ENCODE measurements around the gene EXOSC10.

EXOSC10 gene

GRCh38 chr1:11131816-11132215 is 32.1 kb upstream of the EXOSC10 start:
- in situ Hi-C loops (cut with HindIII; ENCODE audit: low sequenced_read_pairs): no loop called here
- no peak overlapping the region for H3K4me3 ChIP-seq (ENCODE audit: low read depth, low read length)
- DNase-seq (ENCODE audit: low read depth, low spot score): no peak
- TF ChIP-seq, protein P1, sequence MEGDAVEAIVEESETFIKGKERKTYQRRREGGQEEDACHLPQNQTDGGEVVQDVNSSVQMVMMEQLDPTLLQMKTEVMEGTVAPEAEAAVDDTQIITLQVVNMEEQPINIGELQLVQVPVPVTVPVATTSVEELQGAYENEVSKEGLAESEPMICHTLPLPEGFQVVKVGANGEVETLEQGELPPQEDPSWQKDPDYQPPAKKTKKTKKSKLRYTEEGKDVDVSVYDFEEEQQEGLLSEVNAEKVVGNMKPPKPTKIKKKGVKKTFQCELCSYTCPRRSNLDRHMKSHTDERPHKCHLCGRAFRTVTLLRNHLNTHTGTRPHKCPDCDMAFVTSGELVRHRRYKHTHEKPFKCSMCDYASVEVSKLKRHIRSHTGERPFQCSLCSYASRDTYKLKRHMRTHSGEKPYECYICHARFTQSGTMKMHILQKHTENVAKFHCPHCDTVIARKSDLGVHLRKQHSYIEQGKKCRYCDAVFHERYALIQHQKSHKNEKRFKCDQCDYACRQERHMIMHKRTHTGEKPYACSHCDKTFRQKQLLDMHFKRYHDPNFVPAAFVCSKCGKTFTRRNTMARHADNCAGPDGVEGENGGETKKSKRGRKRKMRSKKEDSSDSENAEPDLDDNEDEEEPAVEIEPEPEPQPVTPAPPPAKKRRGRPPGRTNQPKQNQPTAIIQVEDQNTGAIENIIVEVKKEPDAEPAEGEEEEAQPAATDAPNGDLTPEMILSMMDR (IDR thresholded peaks at IDR 0.05; ENCODE audit: low read depth, low read length): no peak

DNA sequence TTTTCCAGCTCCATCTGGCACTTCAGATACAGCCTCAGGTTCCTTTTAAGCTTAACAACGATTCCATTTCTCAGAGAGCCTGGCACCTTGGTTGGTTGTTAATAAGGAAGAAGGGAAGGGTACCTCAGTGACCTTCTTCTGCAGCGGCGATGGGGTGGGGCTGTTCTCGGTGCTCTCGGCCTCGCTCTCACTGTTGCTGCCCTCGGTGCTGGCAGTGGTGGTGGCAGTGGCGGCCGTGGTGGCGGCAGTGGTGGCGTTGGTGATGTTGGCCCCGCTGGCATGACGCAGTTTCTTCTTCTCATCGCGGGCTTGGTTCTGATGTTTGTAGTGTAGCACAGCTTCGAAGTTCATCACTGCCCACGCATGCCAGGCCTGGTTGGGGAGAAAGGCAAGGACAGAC is 30.7 kb upstream of the EXOSC10 start:
- no peak for DNase-seq (ENCODE audit: low read depth, low spot score)
- in situ Hi-C loops (cut with HindIII; ENCODE audit: low sequenced_read_pairs): no loop called here
- TF ChIP-seq, protein P1 (IDR thresholded peaks at IDR 0.05; ENCODE audit: low read depth, low read length): no peak
- no peak overlapping the region for H3K4me3 ChIP-seq (ENCODE audit: low read depth, low read length)

- in situ Hi-C loops (cut with HindIII; ENCODE audit: low sequenced_read_pairs): no loop called here
Measured at GRCh38 chr1:11129649-11130390, 30.2 kb upstream of the EXOSC10 start.

DNA sequence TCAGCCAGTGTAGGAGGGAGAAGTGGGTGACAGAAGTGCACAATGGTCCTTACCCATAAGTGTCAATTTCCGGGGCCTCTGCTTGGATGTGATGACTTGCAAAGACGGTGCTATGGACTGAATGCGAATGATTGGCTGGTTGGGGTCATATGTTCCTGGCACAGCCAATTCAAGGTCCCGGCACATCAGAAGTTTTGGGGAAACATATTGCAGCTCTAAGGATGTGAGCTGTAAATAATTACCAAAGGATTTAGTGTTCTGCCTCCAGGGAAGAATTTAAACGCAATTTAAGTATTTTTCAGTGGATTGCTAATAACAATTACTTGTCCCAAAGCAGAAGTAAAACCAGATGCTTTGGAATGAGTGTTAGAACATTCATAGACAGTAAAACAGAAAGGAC is 26.9 kb upstream of the EXOSC10 start:
- TF ChIP-seq, protein P1 (IDR thresholded peaks at IDR 0.05; ENCODE audit: low read depth, low read length): no peak
- DNase-seq (ENCODE audit: low read depth, low spot score): no peak
- in situ Hi-C loops (cut with HindIII; ENCODE audit: low sequenced_read_pairs): no loop called here
- H3K4me3 ChIP-seq (ENCODE audit: low read depth, low read length): no peak overlapping the region

More at GRCh38 chr1:11129649-11130390, 30.2 kb upstream of the EXOSC10 start:
- TF ChIP-seq, protein P1 (IDR thresholded peaks at IDR 0.05; ENCODE audit: low read depth, low read length): no peak
- DNase-seq (ENCODE audit: low read depth, low spot score): no peak
- H3K4me3 ChIP-seq (ENCODE audit: low read depth, low read length): no peak overlapping the region

- no peak overlapping the region for H3K4me3 ChIP-seq (ENCODE audit: low read depth, low read length)
- in situ Hi-C loops (cut with HindIII; ENCODE audit: low sequenced_read_pairs): no loop called here
- no peak for DNase-seq (ENCODE audit: low read depth, low spot score)
- TF ChIP-seq, protein P1 (IDR thresholded peaks at IDR 0.05; ENCODE audit: low read depth, low read length): no peak
Measured at GRCh38 chr1:11125931-11126330, 26.3 kb upstream of the EXOSC10 start.

GRCh38 chr1:11124965-11125364 is 25.3 kb upstream of the EXOSC10 start:
- DNase-seq (ENCODE audit: low read depth, low spot score): no peak
- in situ Hi-C loops (cut with HindIII; ENCODE audit: low sequenced_read_pairs): no loop called here
- no peak overlapping the region for H3K4me3 ChIP-seq (ENCODE audit: low read depth, low read length)
- TF ChIP-seq, protein P1 (IDR thresholded peaks at IDR 0.05; ENCODE audit: low read depth, low read length): no peak

All from astrocyte of the spinal cord (primary cell).